HepG2 (cell line): ENCODE measurements around the gene TRAPPC12. TPM values are rescaled to one million over a fixed set of nuclear protein-coding genes. Genes with fewer than 3 reads are reported as not detected.

ENCODE experiments used
- HDAC6 ChIP-seq: fragments of 200-600 bp; sonication (generic); IDR thresholded peaks from 2 replicates; pipeline ENCODE4 v1.7.0; 2017; ENCODE audit warnings: mild to moderate bottlenecking, antibody characterized with exemption, low read length, low read depth
- KMT2B ChIP-seq: IDR thresholded peaks from 2 replicates; pipeline ENCODE4 v1.6.1; 2016; ENCODE audit warnings: missing genetic modification reagents, missing compliant biosample characterization
- REL ChIP-seq: sonication (generic); formaldehyde crosslinking; conservative IDR thresholded peaks from 2 replicates; pipeline ENCODE4 v1.8.0; 2022; ENCODE audit warnings: mild to moderate bottlenecking, missing genetic modification reagents, moderate library complexity
- TOE1 ChIP-seq: sonication (generic); formaldehyde crosslinking; IDR thresholded peaks from 2 replicates; pipeline ENCODE4 v1.4.0; 2020; ENCODE audit warnings: mild to moderate bottlenecking, missing genetic modification reagents
- U2AF1 ChIP-seq: fragments of 200-400 bp; formaldehyde crosslinking; optimal IDR thresholded peaks from 2 replicates; pipeline ENCODE3; 2017; ENCODE audit warnings: mild to moderate bottlenecking, low read depth, low read length
- ZNF160 ChIP-seq: sonication (generic); formaldehyde crosslinking; IDR thresholded peaks from 2 replicates; pipeline ENCODE4 v1.8.0; 2022; ENCODE audit warnings: mild to moderate bottlenecking, inconsistent platforms, missing genetic modification reagents
- ZNF235 ChIP-seq: sonication (generic); formaldehyde crosslinking; IDR thresholded peaks from 2 replicates; pipeline ENCODE4 v1.8.1; 2023; ENCODE audit warnings: mild to moderate bottlenecking, missing genetic modification reagents, borderline replicate concordance
- ZNF263 ChIP-seq: sonication (generic); formaldehyde crosslinking; IDR thresholded peaks from 2 replicates; pipeline ENCODE4 v1.4.0; 2020; ENCODE audit warnings: missing genetic modification reagents
- polyA plus RNA-seq, 8 experiments: library from polyadenylated mRNA; depleted of rRNA in 3 of 8; stranded (reverse) in 7 of 8; unstranded in 1 of 8; fragments of >200 nt; fragmentation: Illumina TruSeq in 4 of 8; extraction: Trizol in 4 of 8; gene quantifications; 2 replicates each; pipeline versions ENCODE4 v1.2.1 to v1.2.3, GENCODE V29; 2011 to 2016; ENCODE audit warnings: low read depth in 4 of 8, missing spikeins in 1 of 8, mixed read lengths in 1 of 8; ENCODE audit not compliant: insufficient read depth in 1 of 8
- total RNA-seq, 5 experiments: library from RNA; depleted of rRNA; stranded (reverse); fragments of >200 nt; fragmentation: Illumina TruSeq; extraction: Trizol; gene quantifications; 2 replicates each; pipeline ENCODE4 v1.2.3, GENCODE V29; 2016; ENCODE audit warnings: low read depth in 1 of 5
- TF ChIP-seq, protein P1 (sequence below): sonication (generic); formaldehyde crosslinking; IDR thresholded peaks from 2 replicates; pipeline ENCODE4 v1.4.0; 2020; ENCODE audit warnings: mild to moderate bottlenecking, missing genetic modification reagents, borderline replicate concordance
- TF ChIP-seq, protein P2 (sequence below): sonication (generic); formaldehyde crosslinking; conservative IDR thresholded peaks from 2 replicates; pipeline ENCODE4 v1.8.0; 2022; ENCODE audit warnings: low read depth, missing genetic modification reagents
- TF ChIP-seq, protein P3 (sequence below): sonication (generic); formaldehyde crosslinking; IDR thresholded peaks from 2 replicates; pipeline ENCODE4 v1.5.1; 2020; ENCODE audit warnings: missing genetic modification reagents, mild to moderate bottlenecking, borderline replicate concordance
- TF ChIP-seq, protein P4 (sequence below): sonication (generic); formaldehyde crosslinking; IDR thresholded peaks from 2 replicates; pipeline ENCODE4 v1.4.0; 2020; ENCODE audit warnings: missing genetic modification reagents, borderline replicate concordance
- TF ChIP-seq, protein P5 (sequence below): sonication (generic); formaldehyde crosslinking; IDR thresholded peaks from 2 replicates; pipeline ENCODE4 v1.8.0; 2022; ENCODE audit warnings: missing genetic modification reagents, mild to moderate bottlenecking, moderate library complexity, borderline replicate concordance

TRAPPC12 gene
- total and polyA plus RNA-seq, 2 of the 13 experiments (the other 11 are each of a cell fraction or from before 2014, with no cell fraction given) = 46.4 to 97.7 TPM

DNA sequence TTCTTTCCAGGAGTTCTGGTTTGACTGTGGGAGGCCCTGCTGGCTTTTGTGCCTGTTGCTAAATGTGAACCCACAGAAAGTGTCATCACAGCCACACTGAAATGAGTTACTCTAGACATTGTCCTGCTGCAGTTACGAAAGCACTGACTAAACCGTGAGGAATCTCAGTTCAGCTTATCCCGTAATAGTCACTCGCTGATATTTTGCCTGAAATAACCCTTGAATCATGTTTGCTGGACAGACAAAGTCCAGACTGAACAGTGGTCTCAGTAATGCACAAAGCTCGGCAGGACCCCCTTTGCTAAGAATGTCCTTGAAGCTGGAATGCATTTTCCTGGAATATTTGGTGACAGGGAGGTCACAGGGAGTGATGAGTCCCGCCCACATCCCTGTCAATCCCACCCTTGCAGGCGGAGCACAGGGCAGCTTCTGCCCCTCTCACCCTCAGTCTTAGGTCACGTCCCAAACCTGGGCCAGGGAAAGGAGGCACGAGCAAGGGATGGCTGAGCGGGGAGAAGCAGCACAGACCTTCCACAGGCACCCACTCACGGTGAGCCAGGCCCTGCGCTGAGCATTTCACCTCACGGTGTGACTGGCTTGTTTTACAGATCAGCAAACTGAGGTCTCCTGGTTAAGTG is 86.5 kb downstream of the TRAPPC12 start (continued):
- TF ChIP-seq, protein P1, sequence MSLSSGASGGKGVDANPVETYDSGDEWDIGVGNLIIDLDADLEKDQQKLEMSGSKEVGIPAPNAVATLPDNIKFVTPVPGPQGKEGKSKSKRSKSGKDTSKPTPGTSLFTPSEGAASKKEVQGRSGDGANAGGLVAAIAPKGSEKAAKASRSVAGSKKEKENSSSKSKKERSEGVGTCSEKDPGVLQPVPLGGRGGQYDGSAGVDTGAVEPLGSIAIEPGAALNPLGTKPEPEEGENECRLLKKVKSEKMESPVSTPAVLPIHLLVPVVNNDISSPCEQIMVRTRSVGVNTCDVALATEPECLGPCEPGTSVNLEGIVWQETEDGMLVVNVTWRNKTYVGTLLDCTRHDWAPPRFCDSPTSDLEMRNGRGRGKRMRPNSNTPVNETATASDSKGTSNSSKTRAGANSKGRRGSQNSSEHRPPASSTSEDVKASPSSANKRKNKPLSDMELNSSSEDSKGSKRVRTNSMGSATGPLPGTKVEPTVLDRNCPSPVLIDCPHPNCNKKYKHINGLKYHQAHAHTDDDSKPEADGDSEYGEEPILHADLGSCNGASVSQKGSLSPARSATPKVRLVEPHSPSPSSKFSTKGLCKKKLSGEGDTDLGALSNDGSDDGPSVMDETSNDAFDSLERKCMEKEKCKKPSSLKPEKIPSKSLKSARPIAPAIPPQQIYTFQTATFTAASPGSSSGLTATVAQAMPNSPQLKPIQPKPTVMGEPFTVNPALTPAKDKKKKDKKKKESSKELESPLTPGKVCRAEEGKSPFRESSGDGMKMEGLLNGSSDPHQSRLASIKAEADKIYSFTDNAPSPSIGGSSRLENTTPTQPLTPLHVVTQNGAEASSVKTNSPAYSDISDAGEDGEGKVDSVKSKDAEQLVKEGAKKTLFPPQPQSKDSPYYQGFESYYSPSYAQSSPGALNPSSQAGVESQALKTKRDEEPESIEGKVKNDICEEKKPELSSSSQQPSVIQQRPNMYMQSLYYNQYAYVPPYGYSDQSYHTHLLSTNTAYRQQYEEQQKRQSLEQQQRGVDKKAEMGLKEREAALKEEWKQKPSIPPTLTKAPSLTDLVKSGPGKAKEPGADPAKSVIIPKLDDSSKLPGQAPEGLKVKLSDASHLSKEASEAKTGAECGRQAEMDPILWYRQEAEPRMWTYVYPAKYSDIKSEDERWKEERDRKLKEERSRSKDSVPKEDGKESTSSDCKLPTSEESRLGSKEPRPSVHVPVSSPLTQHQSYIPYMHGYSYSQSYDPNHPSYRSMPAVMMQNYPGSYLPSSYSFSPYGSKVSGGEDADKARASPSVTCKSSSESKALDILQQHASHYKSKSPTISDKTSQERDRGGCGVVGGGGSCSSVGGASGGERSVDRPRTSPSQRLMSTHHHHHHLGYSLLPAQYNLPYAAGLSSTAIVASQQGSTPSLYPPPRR = peak; percentile 90
- TF ChIP-seq ZNF263 (CRISPR knock-in tag) = no peak
- TF ChIP-seq, protein P2, sequence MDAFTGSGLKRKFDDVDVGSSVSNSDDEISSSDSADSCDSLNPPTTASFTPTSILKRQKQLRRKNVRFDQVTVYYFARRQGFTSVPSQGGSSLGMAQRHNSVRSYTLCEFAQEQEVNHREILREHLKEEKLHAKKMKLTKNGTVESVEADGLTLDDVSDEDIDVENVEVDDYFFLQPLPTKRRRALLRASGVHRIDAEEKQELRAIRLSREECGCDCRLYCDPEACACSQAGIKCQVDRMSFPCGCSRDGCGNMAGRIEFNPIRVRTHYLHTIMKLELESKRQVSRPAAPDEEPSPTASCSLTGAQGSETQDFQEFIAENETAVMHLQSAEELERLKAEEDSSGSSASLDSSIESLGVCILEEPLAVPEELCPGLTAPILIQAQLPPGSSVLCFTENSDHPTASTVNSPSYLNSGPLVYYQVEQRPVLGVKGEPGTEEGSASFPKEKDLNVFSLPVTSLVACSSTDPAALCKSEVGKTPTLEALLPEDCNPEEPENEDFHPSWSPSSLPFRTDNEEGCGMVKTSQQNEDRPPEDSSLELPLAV (CRISPR knock-in tag) = no peak
- TF ChIP-seq ZNF235 (CRISPR knock-in tag) = no peak
- TF ChIP-seq, protein P3, sequence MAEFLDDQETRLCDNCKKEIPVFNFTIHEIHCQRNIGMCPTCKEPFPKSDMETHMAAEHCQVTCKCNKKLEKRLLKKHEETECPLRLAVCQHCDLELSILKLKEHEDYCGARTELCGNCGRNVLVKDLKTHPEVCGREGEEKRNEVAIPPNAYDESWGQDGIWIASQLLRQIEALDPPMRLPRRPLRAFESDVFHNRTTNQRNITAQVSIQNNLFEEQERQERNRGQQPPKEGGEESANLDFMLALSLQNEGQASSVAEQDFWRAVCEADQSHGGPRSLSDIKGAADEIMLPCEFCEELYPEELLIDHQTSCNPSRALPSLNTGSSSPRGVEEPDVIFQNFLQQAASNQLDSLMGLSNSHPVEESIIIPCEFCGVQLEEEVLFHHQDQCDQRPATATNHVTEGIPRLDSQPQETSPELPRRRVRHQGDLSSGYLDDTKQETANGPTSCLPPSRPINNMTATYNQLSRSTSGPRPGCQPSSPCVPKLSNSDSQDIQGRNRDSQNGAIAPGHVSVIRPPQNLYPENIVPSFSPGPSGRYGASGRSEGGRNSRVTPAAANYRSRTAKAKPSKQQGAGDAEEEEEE (CRISPR knock-in tag) = no peak
- TF ChIP-seq, protein P4, sequence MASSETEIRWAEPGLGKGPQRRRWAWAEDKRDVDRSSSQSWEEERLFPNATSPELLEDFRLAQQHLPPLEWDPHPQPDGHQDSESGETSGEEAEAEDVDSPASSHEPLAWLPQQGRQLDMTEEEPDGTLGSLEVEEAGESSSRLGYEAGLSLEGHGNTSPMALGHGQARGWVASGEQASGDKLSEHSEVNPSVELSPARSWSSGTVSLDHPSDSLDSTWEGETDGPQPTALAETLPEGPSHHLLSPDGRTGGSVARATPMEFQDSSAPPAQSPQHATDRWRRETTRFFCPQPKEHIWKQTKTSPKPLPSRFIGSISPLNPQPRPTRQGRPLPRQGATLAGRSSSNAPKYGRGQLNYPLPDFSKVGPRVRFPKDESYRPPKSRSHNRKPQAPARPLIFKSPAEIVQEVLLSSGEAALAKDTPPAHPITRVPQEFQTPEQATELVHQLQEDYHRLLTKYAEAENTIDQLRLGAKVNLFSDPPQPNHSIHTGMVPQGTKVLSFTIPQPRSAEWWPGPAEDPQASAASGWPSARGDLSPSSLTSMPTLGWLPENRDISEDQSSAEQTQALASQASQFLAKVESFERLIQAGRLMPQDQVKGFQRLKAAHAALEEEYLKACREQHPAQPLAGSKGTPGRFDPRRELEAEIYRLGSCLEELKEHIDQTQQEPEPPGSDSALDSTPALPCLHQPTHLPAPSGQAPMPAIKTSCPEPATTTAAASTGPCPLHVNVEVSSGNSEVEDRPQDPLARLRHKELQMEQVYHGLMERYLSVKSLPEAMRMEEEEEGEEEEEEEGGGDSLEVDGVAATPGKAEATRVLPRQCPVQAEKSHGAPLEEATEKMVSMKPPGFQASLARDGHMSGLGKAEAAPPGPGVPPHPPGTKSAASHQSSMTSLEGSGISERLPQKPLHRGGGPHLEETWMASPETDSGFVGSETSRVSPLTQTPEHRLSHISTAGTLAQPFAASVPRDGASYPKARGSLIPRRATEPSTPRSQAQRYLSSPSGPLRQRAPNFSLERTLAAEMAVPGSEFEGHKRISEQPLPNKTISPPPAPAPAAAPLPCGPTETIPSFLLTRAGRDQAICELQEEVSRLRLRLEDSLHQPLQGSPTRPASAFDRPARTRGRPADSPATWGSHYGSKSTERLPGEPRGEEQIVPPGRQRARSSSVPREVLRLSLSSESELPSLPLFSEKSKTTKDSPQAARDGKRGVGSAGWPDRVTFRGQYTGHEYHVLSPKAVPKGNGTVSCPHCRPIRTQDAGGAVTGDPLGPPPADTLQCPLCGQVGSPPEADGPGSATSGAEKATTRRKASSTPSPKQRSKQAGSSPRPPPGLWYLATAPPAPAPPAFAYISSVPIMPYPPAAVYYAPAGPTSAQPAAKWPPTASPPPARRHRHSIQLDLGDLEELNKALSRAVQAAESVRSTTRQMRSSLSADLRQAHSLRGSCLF = no peak
- no peak for TF ChIP-seq ZNF160
- peak; percentile 81; the same call in 1 of the 2 replicates for TF ChIP-seq REL (CRISPR knock-in tag)
- no peak; the same call in 1 of the 2 replicates for TF ChIP-seq KMT2B (CRISPR knock-in tag)
- TF ChIP-seq HDAC6 = no peak
- no peak for TF ChIP-seq U2AF1
- TF ChIP-seq, protein P5, sequence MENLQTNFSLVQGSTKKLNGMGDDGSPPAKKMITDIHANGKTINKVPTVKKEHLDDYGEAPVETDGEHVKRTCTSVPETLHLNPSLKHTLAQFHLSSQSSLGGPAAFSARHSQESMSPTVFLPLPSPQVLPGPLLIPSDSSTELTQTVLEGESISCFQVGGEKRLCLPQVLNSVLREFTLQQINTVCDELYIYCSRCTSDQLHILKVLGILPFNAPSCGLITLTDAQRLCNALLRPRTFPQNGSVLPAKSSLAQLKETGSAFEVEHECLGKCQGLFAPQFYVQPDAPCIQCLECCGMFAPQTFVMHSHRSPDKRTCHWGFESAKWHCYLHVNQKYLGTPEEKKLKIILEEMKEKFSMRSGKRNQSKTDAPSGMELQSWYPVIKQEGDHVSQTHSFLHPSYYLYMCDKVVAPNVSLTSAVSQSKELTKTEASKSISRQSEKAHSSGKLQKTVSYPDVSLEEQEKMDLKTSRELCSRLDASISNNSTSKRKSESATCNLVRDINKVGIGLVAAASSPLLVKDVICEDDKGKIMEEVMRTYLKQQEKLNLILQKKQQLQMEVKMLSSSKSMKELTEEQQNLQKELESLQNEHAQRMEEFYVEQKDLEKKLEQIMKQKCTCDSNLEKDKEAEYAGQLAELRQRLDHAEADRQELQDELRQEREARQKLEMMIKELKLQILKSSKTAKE (CRISPR knock-in tag) = peak; percentile 84
- no peak for TF ChIP-seq TOE1 (CRISPR knock-in tag)
